Right renal pelvis (tissue), 4 donors: ENCODE measurements around the gene CACNA2D1. TPM values are rescaled to one million over a fixed set of nuclear protein-coding genes. Genes with fewer than 3 reads are reported as not detected.
"Not testable (repeated sequence)": the region's sequence is repeated elsewhere in the genome, so short reads cannot be mapped to it uniquely, and the experiment has no call there.

Experiments
- DNase-seq, 4 donors: peaks; one replicate each; pipeline ENCODE4 v3.0.0-alpha.2; 2013; ENCODE audit warnings: low read depth in 4 of 4, low spot score in 3 of 4, missing footprints in 1 of 4
- polyA plus RNA-seq, 4 donors: library from polyadenylated mRNA; unstranded; fragments of 120-200 nt; gene quantifications; one replicate each; pipeline ENCODE4 v1.2.1, GENCODE V29; 2013; ENCODE audit not compliant: insufficient read length in 4 of 4

CACNA2D1 gene
- polyA plus RNA-seq, 4 donors: 24.3 to 29.1 (median 26.3) TPM

GRCh38 chr7:82395147-82395546 is 48.4 kb downstream of the CACNA2D1 start:
- no peak for DNase-seq

- no peak for DNase-seq
These were observed 49.7 kb downstream of the CACNA2D1 start for GRCh38 chr7:82393840-82394220.

- no peak for DNase-seq
These were observed 50.3 kb downstream of the CACNA2D1 start for GRCh38 chr7:82393076-82393839.

- no peak for DNase-seq
These were observed 52.6 kb downstream of the CACNA2D1 start for GRCh38 chr7:82390936-82391335.

DNA sequence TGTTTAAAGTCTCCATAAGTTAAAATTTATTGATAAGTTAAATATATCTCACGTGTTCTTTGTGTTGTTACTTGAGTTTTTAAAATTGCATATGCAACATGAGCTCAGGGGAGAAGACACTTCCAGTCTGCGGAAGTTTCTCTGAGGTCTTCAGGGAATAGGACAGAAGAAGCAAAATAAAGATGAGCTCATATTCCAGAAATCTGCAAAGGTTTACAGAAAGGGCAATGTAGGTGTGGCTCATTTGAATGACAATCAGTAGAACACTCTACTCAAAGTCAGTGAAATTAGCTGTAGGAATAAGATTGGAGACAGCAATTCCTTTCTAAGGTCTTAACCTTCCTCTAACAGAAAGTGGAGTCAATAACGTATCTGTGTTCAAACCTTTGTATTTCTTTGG is 53.7 kb downstream of the CACNA2D1 start:
- DNase-seq: no peak

GRCh38 chr7:82388138-82388537 is 55.4 kb downstream of the CACNA2D1 start:
- no peak for DNase-seq

GRCh38 chr7:82386571-82386970 is 57.0 kb downstream of the CACNA2D1 start:
- DNase-seq: not testable (repeated sequence)

- DNase-seq: no peak
These were observed 58.8 kb downstream of the CACNA2D1 start for GRCh38 chr7:82384779-82385178.

DNA sequence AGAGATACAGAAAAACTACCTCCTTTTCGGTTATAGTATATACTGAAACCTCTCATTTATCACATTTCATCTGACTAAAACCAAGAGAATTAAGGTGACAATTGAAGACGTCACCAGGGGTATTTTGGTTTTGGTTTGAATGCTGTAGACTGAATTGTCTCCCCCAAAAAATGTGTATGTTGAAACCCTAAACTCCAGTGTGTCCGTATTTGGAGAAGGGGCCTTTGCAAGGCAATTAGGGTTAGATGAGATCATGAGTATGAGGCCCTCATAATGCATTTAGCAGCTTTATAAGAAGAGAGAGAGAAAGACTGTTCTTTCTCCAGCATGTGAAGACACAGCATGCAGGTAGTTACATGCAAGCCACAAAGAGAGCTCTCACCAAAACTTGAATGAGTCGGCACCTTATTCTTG is 59.5 kb downstream of the CACNA2D1 start:
- no peak for DNase-seq

DNA sequence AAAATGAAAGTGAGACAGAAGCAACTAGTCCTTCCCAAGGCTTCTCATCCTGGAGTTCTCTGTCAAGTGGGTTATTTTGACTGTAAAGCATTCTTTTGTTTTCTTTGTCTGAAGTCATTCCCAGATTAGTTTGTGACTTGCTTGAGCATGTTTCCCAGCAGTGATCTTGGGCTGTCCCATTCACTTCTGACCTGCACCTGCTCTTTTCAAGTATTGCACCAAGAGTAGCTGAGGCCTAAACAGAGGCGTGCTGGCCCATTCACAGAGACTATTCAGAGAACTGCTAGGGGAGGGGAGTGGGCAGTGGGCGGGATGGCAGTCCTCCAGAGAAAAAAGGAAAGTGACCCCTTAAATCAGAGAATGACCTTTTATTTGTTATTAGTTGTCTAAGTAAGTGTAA is 61.3 kb downstream of the CACNA2D1 start:
- DNase-seq: no peak

DNA sequence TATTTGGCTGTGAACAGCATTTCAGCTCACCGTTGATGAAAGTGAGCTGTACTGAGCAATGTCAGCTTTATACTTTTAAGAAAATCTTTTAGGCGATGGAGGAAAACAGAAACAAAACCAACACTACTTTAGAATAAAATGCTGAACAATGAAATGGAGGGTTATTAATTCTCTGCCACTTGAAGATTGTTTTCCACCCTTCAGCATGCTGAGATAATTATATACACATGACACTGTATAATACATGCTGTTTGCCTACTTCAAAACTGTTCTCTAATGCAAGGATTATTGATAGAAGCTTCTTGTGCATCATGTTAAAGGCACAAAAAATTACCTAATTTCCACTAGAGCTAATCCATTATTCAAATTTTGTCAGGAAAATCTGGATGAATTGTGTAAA is 66.8 kb downstream of the CACNA2D1 start:
- DNase-seq: no peak

DNA sequence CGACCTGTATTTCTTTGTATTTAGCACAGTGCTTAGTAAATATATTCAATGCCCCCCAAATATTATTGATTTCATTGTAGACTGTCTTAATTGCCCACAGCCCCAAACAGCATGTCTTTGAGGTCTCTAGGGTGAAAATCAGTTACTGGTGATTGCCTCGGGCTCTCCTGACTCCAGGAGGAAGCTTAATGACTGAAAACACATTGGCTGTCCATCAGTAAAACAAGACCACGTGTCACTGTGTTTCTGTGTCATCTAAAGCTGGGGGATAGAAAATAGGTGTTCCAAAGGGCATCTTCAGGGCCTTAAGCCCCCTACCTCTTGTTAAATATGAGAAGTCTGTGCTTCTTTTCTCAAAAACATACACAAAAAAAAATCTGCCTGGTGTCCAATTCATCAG is 67.9 kb downstream of the CACNA2D1 start:
- no peak for DNase-seq

DNA sequence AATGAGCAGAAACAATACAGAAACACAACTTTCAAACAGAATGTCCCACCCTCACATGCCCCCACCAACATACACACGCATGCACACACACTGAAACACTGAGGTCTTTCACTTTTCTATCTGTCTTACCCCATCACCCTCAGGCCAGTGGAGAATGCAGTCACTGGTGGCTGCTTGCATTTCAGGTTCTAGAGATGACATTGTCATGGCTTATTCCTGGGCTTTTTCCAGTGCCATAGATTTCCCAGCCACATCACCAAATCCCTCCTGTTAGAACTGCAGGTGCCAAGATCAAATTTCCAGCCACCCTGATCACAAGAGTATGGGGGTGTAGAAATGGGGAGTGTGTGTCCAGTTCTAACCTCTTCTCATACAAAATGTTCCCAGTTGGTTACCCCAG is 68.4 kb downstream of the CACNA2D1 start:
- no peak for DNase-seq

- no peak for DNase-seq
These were observed 69.5 kb downstream of the CACNA2D1 start for GRCh38 chr7:82373926-82374635.

GRCh38 chr7:82364671-82365070 is 78.9 kb downstream of the CACNA2D1 start:
- DNase-seq: no peak

DNA sequence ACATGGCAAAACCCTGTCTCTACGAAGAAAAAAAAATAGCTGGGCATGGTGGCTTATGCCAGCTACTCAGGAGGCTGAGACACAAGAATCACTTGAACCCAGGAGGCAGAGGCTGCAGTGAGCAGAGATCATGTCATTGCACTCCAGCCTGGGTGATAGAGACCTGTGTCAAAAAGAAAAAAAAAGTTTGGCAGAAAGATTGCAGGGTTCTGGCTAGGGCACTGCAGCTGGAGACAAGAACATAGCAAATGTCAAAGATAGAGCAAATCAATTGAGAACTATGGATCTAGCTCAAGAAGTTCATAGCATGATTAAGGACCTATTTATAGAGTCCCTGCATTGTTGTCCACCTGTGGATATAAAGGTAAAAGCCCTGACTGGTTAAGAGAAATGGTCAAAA is 79.5 kb downstream of the CACNA2D1 start:
- no peak for DNase-seq

DNA sequence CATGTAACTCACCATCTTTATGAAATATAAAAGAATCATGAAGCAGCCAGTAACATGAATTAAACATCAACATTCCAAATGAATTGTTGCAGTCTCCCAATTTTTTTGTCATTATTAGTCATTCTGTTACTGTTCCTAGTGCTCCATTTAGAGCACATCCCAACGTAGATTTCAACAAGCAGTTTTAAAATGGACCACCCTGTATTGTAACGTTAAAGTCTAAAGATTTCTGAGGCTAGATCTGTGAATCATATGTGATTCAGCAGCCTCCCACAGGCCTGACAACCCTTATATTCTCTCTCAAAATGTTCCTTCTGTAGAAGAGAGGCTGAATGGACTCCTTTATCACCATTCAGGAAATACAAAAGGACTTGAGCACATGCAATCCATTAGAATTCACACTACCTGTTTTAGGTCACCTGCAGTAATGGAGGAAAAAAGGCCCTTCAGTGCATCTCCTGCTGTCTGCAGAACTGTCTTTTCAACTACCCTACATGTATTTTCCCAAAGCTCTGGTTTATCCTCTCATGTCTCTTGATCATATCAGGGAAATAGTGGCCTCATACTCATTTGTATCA is 81.4 kb downstream of the CACNA2D1 start:
- DNase-seq: no peak

- DNase-seq: no peak
These were observed 82.8 kb downstream of the CACNA2D1 start for GRCh38 chr7:82360591-82361368.

- no peak for DNase-seq
These were observed 84.2 kb downstream of the CACNA2D1 start for GRCh38 chr7:82359426-82359825.

DNA sequence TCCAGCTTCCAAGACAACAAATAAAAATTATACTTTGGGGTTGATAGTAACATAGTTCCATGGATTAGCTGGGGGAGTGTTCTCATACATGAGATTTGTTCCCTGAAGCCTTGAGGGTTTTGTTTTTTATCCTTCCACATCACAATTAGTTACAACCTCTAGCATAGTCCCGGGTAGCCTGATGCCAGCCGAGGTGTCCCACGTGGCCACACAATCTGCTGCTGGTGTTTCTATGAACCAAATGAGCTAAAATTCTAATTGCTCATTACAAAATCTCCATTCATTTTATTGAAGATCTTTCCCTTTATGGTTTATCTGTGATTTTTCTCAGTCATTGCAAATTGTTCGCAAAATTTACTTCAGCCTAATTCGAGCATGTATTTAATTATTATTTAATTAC is 84.7 kb downstream of the CACNA2D1 start:
- DNase-seq: no peak

DNA sequence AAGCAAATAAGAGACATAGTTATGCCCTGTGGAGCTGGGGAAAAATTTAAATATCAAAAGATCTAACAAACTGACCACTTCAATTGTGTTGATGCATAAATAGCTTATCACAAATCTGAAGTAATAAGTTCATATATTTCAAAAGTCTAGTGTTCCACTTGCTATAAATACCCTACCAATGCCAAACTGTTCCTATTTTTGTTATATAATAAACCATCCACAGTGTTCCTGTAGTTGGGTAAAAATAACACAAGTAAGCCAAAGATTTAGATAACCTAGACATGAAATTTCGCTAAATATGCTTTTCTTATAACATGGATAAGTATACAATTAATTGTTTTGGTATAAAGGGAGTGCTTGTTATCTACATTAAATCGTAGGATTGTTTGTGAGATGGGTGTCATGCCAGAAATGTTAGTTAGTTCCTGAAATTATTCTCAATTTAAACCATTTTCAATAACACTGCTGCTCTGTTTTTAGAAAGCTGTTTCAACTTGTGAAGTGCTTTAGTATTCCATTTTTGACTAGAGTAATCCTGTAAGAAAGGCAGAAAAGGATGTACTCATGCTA is 85.5 kb downstream of the CACNA2D1 start:
- DNase-seq: no peak
